G401.6 (cell line): Measurements from ENCODE around the gene TAPBP.
A peak's percentile ranks its signal among the peaks of the same experiment; 100 is the strongest.
"Not testable (repeated sequence)": the region's sequence is repeated elsewhere in the genome, so short reads cannot be mapped to it uniquely, and the experiment has no call there.

Experiments
- FAIRE-seq: peaks from 2 replicates; lab custom pipeline; 2012; peaks lifted over from hg19 to GRCh38; lab: Jason Lieb, UNC

TAPBP gene

GRCh38 chr6:33296797-33297405 is 17.0 kb downstream of the TAPBP start:
- no peak for FAIRE-seq

- no peak for FAIRE-seq
Measured at GRCh38 chr6:33295621-33296369, 18.1 kb downstream of the TAPBP start.

GRCh38 chr6:33294086-33294823 is 19.6 kb downstream of the TAPBP start:
- FAIRE-seq = no peak

GRCh38 chr6:33292996-33293682 is 20.7 kb downstream of the TAPBP start:
- FAIRE-seq = no peak

GRCh38 chr6:33290459-33290858 is 23.4 kb downstream of the TAPBP start:
- FAIRE-seq = no peak

GRCh38 chr6:33289784-33290315 is 24.0 kb downstream of the TAPBP start:
- no peak for FAIRE-seq

DNA sequence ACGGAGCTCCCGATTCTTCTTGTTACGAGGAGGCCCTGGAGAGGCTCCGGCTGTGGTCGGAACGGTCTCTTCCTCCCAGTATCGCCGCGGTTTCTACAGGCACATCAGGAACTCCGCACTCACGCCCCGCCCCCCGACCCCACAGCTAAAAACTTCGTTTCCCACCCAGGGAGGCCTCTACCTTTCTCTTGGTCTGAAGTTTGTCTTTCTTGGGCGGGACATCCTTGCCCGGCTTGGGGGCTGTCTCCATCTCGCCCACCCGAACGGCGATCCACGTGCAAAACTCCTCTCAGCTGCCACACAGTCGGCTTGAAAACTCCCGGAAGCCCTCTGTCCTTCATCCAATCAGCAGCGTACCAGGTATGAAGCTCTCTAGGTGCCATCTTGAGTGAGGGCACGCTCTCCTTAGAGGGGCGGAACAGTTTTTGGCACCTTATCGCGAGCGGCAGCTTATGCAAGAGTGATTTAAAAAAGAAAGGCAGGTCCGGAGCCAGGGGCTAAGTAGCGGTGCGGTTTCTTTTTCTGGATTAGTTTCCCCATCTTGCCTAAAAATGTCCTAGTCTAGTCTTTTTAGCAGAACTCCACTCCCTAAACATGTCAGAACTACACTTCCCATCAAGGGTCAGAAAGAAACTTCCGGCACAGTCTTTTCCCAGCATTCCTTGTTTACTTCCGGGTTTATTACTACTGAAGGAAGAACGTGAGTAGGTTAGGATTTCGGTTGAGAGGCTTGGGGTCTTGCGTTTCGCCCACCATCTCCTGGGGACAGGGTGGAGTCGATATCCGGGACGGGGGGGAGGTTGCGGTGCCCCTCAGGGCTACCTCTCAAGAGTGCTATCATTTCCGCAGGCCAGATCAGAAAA is 24.7 kb downstream of the TAPBP start, which contains the start of the genes PFDN6 and WDR46:
Gene PFDN6 (plus strand): TSS at position 681 of the 863 bp plus-strand sequence. CDS start 256 bp downstream, outside the sequence.
Gene WDR46 (minus strand): TSS at position 319 of the 863 bp plus-strand sequence. CDS start 69 bp downstream, at position 250.
- peak; percentile 42 for FAIRE-seq

GRCh38 chr6:33288141-33288920 is 25.5 kb downstream of the TAPBP start:
- FAIRE-seq = no peak

DNA sequence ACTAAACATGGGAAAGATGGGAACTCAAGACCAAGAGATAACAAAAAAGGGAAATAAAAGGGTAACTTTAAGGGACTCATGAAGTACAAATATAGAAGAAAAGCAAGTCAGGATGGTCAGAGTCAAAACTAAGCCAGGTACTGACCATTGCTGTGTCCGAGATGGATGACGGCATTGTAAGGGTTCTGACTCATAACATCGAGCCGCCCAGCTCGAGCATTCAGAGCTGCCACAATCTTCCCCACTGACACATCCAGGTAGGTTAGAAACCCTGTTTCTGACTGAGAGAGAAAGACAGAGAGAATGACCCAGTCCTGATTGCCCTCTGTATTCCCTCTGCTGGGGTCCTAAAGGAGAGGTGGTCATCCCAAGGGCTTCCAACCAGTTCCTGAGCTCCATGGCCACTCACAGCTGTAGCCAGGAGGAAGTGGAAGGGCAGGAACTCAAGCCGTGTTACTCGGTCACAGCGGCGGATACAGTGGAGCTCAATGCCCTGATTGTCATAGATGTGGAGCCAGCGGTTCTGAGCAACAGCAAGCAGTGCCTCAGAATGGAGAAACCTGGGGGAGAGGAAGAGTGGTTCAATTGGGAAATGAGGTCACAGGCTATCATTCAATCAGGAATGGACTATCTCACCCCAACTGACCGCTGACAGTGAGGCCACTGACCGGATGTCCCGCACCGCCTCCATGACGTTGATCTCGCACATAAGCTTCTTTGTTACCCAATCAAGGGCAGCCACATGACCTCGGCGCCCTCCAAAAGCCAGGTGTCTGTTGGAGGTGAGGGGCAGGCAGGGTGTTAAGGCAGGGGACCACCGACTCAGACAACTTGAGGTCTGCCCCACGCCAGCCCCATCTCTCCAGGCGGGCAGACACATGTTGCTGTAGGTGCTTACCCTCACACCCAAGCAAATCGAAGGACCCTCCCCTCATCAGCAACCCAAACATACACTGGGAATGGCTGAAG is 26.6 kb downstream of the TAPBP start:
- FAIRE-seq = no peak

DNA sequence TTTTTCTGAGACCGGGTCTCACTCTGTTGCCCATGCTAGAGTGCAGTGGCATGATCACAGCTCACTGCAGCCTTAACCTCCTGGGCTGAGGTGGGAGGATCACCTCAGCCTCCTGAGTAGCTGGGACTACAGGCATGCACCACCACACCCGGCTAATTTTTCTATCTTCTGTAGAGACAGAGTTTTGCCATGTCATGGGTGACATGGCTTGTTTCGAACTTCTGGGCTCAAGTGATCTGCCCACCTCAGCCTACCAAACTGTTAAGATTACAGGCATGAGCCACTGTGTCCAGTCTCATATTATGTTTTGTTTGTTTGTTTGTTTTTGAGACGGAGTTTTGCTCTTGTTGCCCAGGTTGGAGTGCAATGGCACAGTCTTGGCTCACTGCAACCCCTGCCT is 28.7 kb downstream of the TAPBP start:
- not testable (repeated sequence) for FAIRE-seq

- FAIRE-seq = no peak
Measured at GRCh38 chr6:33280539-33280938, 33.3 kb downstream of the TAPBP start.

DNA sequence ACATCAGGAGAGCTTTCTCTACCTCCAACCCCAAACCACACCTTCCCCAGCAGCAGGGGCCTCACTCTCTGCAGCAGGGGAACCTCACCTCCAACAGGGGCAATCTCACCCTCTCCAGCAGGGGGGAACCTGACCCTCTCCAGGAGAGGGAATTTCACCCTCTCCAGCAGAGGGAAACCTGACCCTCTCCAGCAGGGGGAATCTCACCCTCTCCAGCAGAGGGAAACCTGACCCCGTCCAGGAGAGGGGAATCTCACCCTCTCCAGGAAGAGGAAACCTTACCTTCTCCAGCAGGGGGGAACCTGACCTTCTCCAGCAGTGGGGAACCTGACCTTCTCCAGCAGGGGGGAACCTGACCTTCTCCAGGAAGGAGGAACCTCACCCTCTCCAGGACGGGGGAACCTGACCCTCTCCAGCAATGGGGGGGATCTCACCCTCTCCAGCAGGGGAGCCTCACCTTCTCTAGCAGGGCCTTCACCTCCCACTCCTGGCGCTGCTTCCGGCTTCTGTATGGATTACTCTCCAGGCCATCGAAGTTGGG is 33.8 kb downstream of the TAPBP start:
- FAIRE-seq = peak; percentile 15

GRCh38 chr6:33279257-33279695 is 34.6 kb downstream of the TAPBP start:
- no peak for FAIRE-seq

- FAIRE-seq = no peak
Measured at GRCh38 chr6:33278810-33279209, 35.1 kb downstream of the TAPBP start.

- FAIRE-seq = no peak
Measured at GRCh38 chr6:33278392-33278741, 35.5 kb downstream of the TAPBP start.

DNA sequence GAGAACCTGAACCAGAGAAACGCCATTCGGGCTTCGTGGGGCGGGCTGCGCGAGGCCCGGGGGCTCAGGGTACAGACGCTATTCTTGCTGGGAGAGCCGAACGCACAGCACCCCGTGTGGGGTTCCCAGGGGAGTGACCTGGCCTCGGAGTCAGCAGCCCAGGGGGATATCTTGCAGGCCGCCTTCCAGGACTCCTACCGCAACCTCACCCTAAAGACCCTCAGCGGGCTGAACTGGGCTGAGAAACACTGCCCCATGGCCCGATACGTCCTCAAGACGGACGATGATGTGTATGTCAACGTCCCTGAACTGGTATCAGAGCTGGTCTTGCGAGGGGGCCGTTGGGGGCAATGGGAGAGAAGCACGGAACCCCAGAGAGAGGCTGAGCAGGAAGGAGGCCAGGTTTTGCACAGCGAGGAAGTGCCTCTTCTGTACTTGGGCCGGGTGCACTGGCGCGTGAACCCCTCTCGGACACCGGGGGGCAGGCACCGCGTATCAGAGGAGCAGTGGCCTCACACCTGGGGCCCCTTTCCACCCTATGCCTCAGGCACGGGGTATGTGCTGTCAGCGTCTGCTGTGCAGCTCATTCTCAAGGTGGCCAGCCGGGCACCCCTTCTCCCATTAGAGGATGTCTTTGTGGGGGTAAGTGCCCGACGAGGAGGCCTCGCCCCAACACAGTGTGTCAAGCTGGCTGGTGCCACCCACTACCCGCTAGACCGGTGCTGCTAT is 36.1 kb downstream of the TAPBP start:
- FAIRE-seq = no peak

DNA sequence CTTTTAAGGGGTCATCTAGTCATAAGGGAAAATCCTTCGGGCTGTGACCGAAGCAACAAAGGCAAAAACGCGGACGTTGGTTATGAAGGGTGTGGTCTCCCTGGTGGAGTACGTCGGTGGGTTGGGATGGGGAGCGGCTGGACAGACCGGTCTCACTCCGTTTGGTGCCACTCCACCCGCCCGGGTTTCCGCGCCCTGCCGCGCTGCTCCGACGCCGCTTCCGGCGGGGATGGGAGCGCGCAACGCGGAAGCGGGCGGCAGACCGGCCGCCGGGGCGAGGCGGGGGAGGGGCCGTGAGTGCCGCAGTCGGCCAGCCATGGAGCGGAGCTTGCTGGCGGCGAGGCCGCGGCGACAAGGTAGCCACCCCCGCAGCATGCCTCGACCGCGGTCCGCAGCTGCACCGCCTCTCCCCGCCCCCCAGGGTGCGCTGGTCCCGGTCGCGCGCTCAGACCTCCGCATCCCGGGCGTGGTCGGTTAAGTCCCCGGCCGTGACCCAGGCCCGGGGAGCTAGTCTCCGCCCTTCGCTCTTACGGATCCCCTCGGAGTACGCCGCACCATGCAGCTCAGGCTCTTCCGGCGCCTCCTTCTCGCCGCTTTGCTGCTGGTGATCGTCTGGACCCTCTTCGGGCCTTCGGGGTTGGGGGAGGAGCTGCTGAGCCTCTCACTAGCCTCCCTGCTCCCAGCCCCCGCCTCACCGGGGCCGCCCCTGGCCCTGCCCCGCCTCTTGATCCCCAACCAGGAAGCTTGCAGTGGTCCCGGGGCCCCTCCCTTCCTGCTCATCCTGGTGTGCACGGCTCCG is 36.8 kb downstream of the TAPBP start, which contains the start of gene B3GALT4:
Gene B3GALT4 (plus strand): TSS at position 260 of the 799 bp plus-strand sequence. CDS start 297 bp downstream, at position 557.
- FAIRE-seq = peak; percentile 94
